RWPE2 (cell line): Measurements from ENCODE around the gene CARD19.
A peak's percentile ranks its signal among the peaks of the same experiment; 100 is the strongest.

Experiments used
- ATAC-seq: fragments of 200-7000 bp; cut with Tn5 transposase; 3 replicates; pipeline ENCODE4 v1.9.1; 2021; ENCODE audit warnings: low read depth
- DNase-seq: peaks from one replicate; pipeline ENCODE4 v3.0.0-alpha.2; 2020; ENCODE audit warnings: low spot score
- H3K27ac ChIP-seq: fragments of 450-650 bp; 2 replicates; pipeline ENCODE4 v1.5.1; 2017; ENCODE audit warnings: mild to moderate bottlenecking; ENCODE audit not compliant: poor library complexity, severe bottlenecking
- H3K27me3 ChIP-seq: fragments of 250-450 bp; sonication (Bioruptor Pico); 2 replicates; pipeline ENCODE4 v1.5.1; 2021; ENCODE audit warnings: mild to moderate bottlenecking, moderate library complexity; ENCODE audit not compliant: insufficient read depth, poor library complexity, severe bottlenecking
- H3K36me3 ChIP-seq: fragments of 250-450 bp; sonication (Bioruptor Pico); 2 replicates; pipeline ENCODE4 v1.5.1; 2020; ENCODE audit warnings: low read depth, mild to moderate bottlenecking, moderate library complexity
- H3K4me1 ChIP-seq: fragments of 250-450 bp; sonication (Bioruptor Pico); 2 replicates; pipeline ENCODE4 v1.5.1; 2021; ENCODE audit warnings: mild to moderate bottlenecking, moderate library complexity; ENCODE audit not compliant: insufficient read depth, poor library complexity, severe bottlenecking
- H3K4me3 ChIP-seq: fragments of 250-450 bp; sonication (Bioruptor Pico); 2 replicates; pipeline ENCODE4 v1.5.1; 2021; ENCODE audit warnings: mild to moderate bottlenecking, moderate library complexity; ENCODE audit not compliant: severe bottlenecking
- H3K9me3 ChIP-seq: fragments of 250-450 bp; sonication (Bioruptor Pico); 2 replicates; pipeline ENCODE4 v1.5.1; 2021; ENCODE audit warnings: mild to moderate bottlenecking, moderate library complexity; ENCODE audit not compliant: severe bottlenecking
- CTCF ChIP-seq: fragments of 450-650 bp; IDR thresholded peaks from one replicate; pipeline ENCODE4 v1.5.1; 2017; ENCODE audit warnings: mild to moderate bottlenecking, moderate library complexity; ENCODE audit not compliant: poor library complexity, severe bottlenecking

The CARD19 gene

GRCh38 chr9:93112116-93112863, 16.3 kb downstream of the CARD19 start:
- peaks cover 13% of the 10 kb centered on the region for H3K4me1 ChIP-seq
- TF ChIP-seq CTCF: no peak
- H3K4me3 ChIP-seq: no peak overlapping the region
- H3K9me3 ChIP-seq: no peaks in the 10 kb centered on the region
- H3K27ac ChIP-seq: peak overlapping the region; percentile 65
- peaks cover 28% of the 10 kb centered on the region for H3K36me3 ChIP-seq
- ATAC-seq: no peak
- DNase-seq: peak; percentile 42
- H3K27me3 ChIP-seq: no peaks in the 10 kb centered on the region

GRCh38 chr9:93112864-93113389, 16.9 kb downstream of the CARD19 start:
- H3K27ac ChIP-seq: no peak overlapping the region
- peaks cover 13% of the 10 kb centered on the region for H3K4me1 ChIP-seq

GRCh38 chr9:93114169-93114983, 18.4 kb downstream of the CARD19 start:
- ATAC-seq (no peak), DNase-seq (peak; percentile 44)
- TF ChIP-seq CTCF: no peak
- Histone ChIP-seq H3K27ac (no peak overlapping the region), H3K36me3 (peaks cover 20% of the 10 kb centered on the region), H3K4me3 (no peak overlapping the region), H3K4me1 (peaks cover 15% of the 10 kb centered on the region), H3K27me3 (no peaks in the 10 kb centered on the region), H3K9me3 (no peaks in the 10 kb centered on the region)

More at GRCh38 chr9:93112864-93113389, 16.9 kb downstream of the CARD19 start:
- no peak overlapping the region for H3K4me3 ChIP-seq
- H3K27me3 ChIP-seq: no peaks in the 10 kb centered on the region
- ATAC-seq (no peak), DNase-seq (peak; percentile 44)
- peaks cover 28% of the 10 kb centered on the region for H3K36me3 ChIP-seq
- no peak for TF ChIP-seq CTCF
- no peaks in the 10 kb centered on the region for H3K9me3 ChIP-seq

GRCh38 chr9:93114984-93115335, 18.9 kb downstream of the CARD19 start:
- H3K27me3 ChIP-seq: no peaks in the 10 kb centered on the region
- ATAC-seq: no peak
- no peak overlapping the region for H3K27ac ChIP-seq
- TF ChIP-seq CTCF: no peak
- peak; percentile 15 for DNase-seq
- H3K4me1 ChIP-seq: peaks cover 19% of the 10 kb centered on the region
- H3K4me3 ChIP-seq: no peak overlapping the region
- peaks cover 15% of the 10 kb centered on the region for H3K36me3 ChIP-seq
- no peaks in the 10 kb centered on the region for H3K9me3 ChIP-seq
